ENCODE measurements around the gene SOAT2.
"Not testable (repeated sequence)": the region's sequence is repeated elsewhere in the genome, so short reads cannot be mapped to it uniquely, and the experiment has no call there.

SOAT2 gene

GRCh38 chr12:53076461-53076860 is 26.8 kb upstream of the SOAT2 start:
- TF ChIP-seq POLR2AphosphoS5 (IDR thresholded peaks at IDR 0.05; ENCODE audit: low read depth, low read length) (no peak), POLR2A (IDR thresholded peaks at IDR 0.05; ENCODE audit: low read depth, low read length) (no peak), TAF1 (IDR thresholded peaks at IDR 0.05; ENCODE audit: borderline replicate concordance, low read depth, low read length) (no peak)
- FAIRE-seq = no peak
- no peak for DNase-seq (ENCODE audit: insufficient read length)

GRCh38 chr12:53077030-53077429 is 26.3 kb upstream of the SOAT2 start:
- DNase-seq (ENCODE audit: insufficient read length) (no peak), FAIRE-seq (no peak)
- TF ChIP-seq TAF1 (IDR thresholded peaks at IDR 0.05; ENCODE audit: borderline replicate concordance, low read depth, low read length) (no peak), POLR2A (IDR thresholded peaks at IDR 0.05; ENCODE audit: low read depth, low read length) (no peak), POLR2AphosphoS5 (IDR thresholded peaks at IDR 0.05; ENCODE audit: low read depth, low read length) (no peak)

- no peak for DNase-seq (ENCODE audit: insufficient read length)
- no peak for FAIRE-seq
- TF ChIP-seq POLR2A (IDR thresholded peaks at IDR 0.05; ENCODE audit: low read depth, low read length) (no peak), POLR2AphosphoS5 (IDR thresholded peaks at IDR 0.05; ENCODE audit: low read depth, low read length) (no peak), TAF1 (IDR thresholded peaks at IDR 0.05; ENCODE audit: borderline replicate concordance, low read depth, low read length) (no peak)
Observed at GRCh38 chr12:53078425-53079225, 24.7 kb upstream of the SOAT2 start.

- no peak for TF ChIP-seq TAF1 (IDR thresholded peaks at IDR 0.05; ENCODE audit: borderline replicate concordance, low read depth, low read length)
- TF ChIP-seq POLR2A (IDR thresholded peaks at IDR 0.05; ENCODE audit: low read depth, low read length) = peak; percentile 89
- peak; percentile 71 for TF ChIP-seq POLR2AphosphoS5 (IDR thresholded peaks at IDR 0.05; ENCODE audit: low read depth, low read length)
- FAIRE-seq = peak; percentile 94
- DNase-seq (ENCODE audit: insufficient read length) = peak; percentile 100
Observed at GRCh38 chr12:53079226-53080117, 23.8 kb upstream of the SOAT2 start, which contains the start of gene SPRYD3. Gene SPRYD3 (minus strand): TSS chr12:53079390. CDS start chr12:53079333, 57 bp downstream.

GRCh38 chr12:53082637-53083175 is 20.6 kb upstream of the SOAT2 start:
- DNase-seq (ENCODE audit: insufficient read length) (no peak), FAIRE-seq (no peak)
- TF ChIP-seq TAF1 (IDR thresholded peaks at IDR 0.05; ENCODE audit: borderline replicate concordance, low read depth, low read length) = no peak
- no peak for TF ChIP-seq POLR2A (IDR thresholded peaks at IDR 0.05; ENCODE audit: low read depth, low read length)
- TF ChIP-seq POLR2AphosphoS5 (IDR thresholded peaks at IDR 0.05; ENCODE audit: low read depth, low read length) = no peak

GRCh38 chr12:53086361-53086760 is 16.9 kb upstream of the SOAT2 start:
- DNase-seq (ENCODE audit: insufficient read length) = no peak

GRCh38 chr12:53090105-53090504 is 13.2 kb upstream of the SOAT2 start:
- DNase-seq (ENCODE audit: insufficient read length) (no peak), FAIRE-seq (no peak)
- TF ChIP-seq TAF1 (IDR thresholded peaks at IDR 0.05; ENCODE audit: borderline replicate concordance, low read depth, low read length) (no peak), POLR2A (IDR thresholded peaks at IDR 0.05; ENCODE audit: low read depth, low read length) (no peak), POLR2AphosphoS5 (IDR thresholded peaks at IDR 0.05; ENCODE audit: low read depth, low read length) (no peak)

More at GRCh38 chr12:53086361-53086760, 16.9 kb upstream of the SOAT2 start:
- TF ChIP-seq POLR2AphosphoS5 (IDR thresholded peaks at IDR 0.05; ENCODE audit: low read depth, low read length) (no peak), TAF1 (IDR thresholded peaks at IDR 0.05; ENCODE audit: borderline replicate concordance, low read depth, low read length) (no peak), POLR2A (IDR thresholded peaks at IDR 0.05; ENCODE audit: low read depth, low read length) (no peak)
- FAIRE-seq = no peak

GRCh38 chr12:53090554-53090953 is 12.7 kb upstream of the SOAT2 start:
- FAIRE-seq (no peak), DNase-seq (ENCODE audit: insufficient read length) (no peak)
- no peak for TF ChIP-seq POLR2A (IDR thresholded peaks at IDR 0.05; ENCODE audit: low read depth, low read length)
- no peak for TF ChIP-seq TAF1 (IDR thresholded peaks at IDR 0.05; ENCODE audit: borderline replicate concordance, low read depth, low read length)
- no peak for TF ChIP-seq POLR2AphosphoS5 (IDR thresholded peaks at IDR 0.05; ENCODE audit: low read depth, low read length)

GRCh38 chr12:53091756-53092155 is 11.5 kb upstream of the SOAT2 start:
- no peak for TF ChIP-seq POLR2A (IDR thresholded peaks at IDR 0.05; ENCODE audit: low read depth, low read length)
- no peak for TF ChIP-seq TAF1 (IDR thresholded peaks at IDR 0.05; ENCODE audit: borderline replicate concordance, low read depth, low read length)
- TF ChIP-seq POLR2AphosphoS5 (IDR thresholded peaks at IDR 0.05; ENCODE audit: low read depth, low read length) = no peak
- DNase-seq (ENCODE audit: insufficient read length) (no peak), FAIRE-seq (no peak)

GRCh38 chr12:53093777-53094393 is 9.4 kb upstream of the SOAT2 start:
- no peak for FAIRE-seq
- no peak for DNase-seq (ENCODE audit: insufficient read length)
- TF ChIP-seq POLR2AphosphoS5 (IDR thresholded peaks at IDR 0.05; ENCODE audit: low read depth, low read length) (no peak), POLR2A (IDR thresholded peaks at IDR 0.05; ENCODE audit: low read depth, low read length) (no peak), TAF1 (IDR thresholded peaks at IDR 0.05; ENCODE audit: borderline replicate concordance, low read depth, low read length) (no peak)

- FAIRE-seq = no peak
- no peak for DNase-seq (ENCODE audit: insufficient read length)
- no peak for TF ChIP-seq TAF1 (IDR thresholded peaks at IDR 0.05; ENCODE audit: borderline replicate concordance, low read depth, low read length)
- TF ChIP-seq POLR2A (IDR thresholded peaks at IDR 0.05; ENCODE audit: low read depth, low read length) = no peak
- TF ChIP-seq POLR2AphosphoS5 (IDR thresholded peaks at IDR 0.05; ENCODE audit: low read depth, low read length) = no peak
Observed at GRCh38 chr12:53094394-53094787, 8.9 kb upstream of the SOAT2 start.

- not testable (repeated sequence) for DNase-seq (ENCODE audit: insufficient read length); FAIRE-seq
Observed at GRCh38 chr12:53094796-53095595, 8.3 kb upstream of the SOAT2 start.

GRCh38 chr12:53095596-53095895 is 7.7 kb upstream of the SOAT2 start:
- DNase-seq (ENCODE audit: insufficient read length); FAIRE-seq: not testable (repeated sequence)

All from GM12892 (cell line).